Activated CD8-positive, alpha-beta memory T cell treated with anti-CD3 and anti-CD28 coated beads, Interleukin-2, amount 50 U/mL, for 48 hours (primary cell): ENCODE results near the gene PAPOLG.
"Not testable (repeated sequence)": the region's sequence is repeated elsewhere in the genome, so short reads cannot be mapped to it uniquely, and the experiment has no call there.

Experiments
- DNase-seq: peaks from one replicate; pipeline ENCODE4 v3.0.0-alpha.2; 2020

PAPOLG gene

GRCh38 chr2:60825666-60826065, 69.6 kb downstream of the PAPOLG start:
- DNase-seq = no peak

DNA sequence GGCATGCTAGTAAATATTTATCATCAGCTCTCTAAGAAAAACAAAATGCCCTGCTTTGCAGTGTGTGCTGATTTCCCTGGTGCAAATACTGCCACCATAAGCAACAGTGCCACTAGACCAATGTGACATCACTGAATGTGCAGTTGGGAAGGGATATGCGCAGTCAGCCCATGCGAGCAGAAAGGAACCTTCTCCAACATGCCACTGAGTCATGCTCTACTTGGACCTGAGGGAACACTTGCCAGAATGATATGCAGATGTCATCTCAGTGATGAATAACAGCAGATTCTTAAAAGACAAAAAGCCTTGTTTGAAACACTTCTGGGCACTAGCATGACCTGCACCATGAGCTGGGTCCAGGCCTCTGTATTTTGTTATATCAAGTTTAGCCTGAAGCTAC, 70.0 kb downstream of the PAPOLG start:
- no peak for DNase-seq

DNA sequence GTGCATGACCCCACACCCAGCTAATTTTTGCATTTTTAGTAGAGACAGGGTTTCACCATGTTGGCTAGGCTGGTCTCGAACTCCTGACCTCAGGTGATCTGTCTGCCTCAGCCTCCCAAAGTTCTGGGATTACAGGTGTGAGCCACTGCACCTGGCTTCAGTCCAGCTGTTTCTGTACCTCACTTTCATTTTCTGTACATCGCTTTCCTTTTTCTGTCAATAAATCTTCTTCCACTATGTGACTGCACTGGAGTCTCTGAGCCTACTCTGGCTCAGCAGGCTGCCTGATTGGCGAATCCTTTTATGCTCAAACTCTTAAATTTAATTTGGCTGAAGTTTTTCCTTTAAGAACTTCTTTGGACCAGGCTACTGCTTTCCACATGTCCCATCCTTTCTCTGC, 70.8 kb downstream of the PAPOLG start:
- DNase-seq = not testable (repeated sequence)

- DNase-seq = no peak
Observed at GRCh38 chr2:60827369-60827768, 71.3 kb downstream of the PAPOLG start.

- DNase-seq = no peak
Observed at GRCh38 chr2:60830991-60831390, 74.9 kb downstream of the PAPOLG start.

DNA sequence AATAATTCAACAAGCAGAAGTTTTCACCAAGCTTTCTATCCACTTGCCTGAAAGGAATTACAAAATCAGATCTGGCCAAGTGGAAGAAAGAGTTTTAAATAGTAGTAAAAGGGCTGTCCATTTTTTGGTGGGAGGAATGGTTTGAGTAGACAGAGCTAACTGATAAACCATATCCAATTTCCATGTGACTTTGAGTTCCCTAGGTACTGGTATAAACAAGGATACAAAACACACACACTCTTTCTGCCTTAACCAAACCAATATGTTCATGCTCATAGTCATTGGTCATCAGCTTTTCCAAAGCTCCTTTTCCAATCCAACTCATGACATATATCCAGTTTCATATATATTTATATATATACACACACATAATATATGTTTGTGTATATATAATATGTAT, 75.9 kb downstream of the PAPOLG start:
- no peak for DNase-seq

GRCh38 chr2:60832621-60833020, 76.6 kb downstream of the PAPOLG start:
- no peak for DNase-seq

- DNase-seq = no peak
Observed at GRCh38 chr2:60834270-60834717, 78.2 kb downstream of the PAPOLG start.

- DNase-seq = no peak
Observed at GRCh38 chr2:60836491-60836890, 80.4 kb downstream of the PAPOLG start.

- DNase-seq = no peak
Observed at GRCh38 chr2:60837123-60837522, 81.1 kb downstream of the PAPOLG start.

DNA sequence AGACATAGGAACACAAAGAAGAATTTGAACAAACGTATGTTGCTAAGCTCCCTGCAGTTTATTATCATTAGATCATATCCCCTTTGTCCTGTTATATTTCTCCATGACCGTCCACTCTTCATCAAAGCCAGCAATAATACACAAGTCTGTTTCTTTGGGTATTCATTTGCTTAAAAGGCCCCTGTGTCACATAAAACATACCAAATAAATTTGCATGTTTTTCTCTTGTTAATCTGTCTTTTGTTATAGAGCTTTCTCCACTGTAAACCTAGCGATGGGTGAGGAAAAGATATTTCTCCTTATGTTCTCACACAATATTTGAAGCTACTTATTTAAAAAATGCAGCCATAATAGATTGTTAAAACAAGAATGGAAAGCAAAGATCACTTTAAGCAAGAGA, 82.4 kb downstream of the PAPOLG start:
- no peak for DNase-seq

- DNase-seq = no peak
Observed at GRCh38 chr2:60839126-60839813, 83.2 kb downstream of the PAPOLG start.

GRCh38 chr2:60840880-60841279, 84.8 kb downstream of the PAPOLG start:
- no peak for DNase-seq

- DNase-seq = no peak
Observed at GRCh38 chr2:60843006-60843405, 86.9 kb downstream of the PAPOLG start.

DNA sequence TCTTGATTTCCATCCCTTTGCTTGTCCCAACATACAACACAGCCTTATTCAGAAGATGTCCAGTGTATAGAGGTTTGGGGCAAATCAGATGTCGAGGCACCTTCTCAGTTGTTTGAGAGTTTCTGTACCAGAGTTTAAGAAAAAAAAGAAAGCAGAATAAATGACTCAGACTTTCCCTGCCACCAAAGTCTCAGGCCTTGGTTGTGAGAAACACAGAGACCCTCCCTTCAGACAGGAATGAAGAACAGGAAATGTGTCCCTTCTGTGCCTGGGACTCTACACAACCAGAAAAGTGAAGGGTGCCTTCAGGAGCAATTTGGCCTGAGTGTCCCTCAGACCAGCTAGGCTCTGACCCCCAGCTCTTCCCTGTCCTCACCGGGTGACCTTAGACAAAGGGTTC, 88.0 kb downstream of the PAPOLG start:
- no peak for DNase-seq

- no peak for DNase-seq
Observed at GRCh38 chr2:60847854-60848253, 91.8 kb downstream of the PAPOLG start.
